HepG2 (cell line): ENCODE results near the gene PTPN12. TPM values are rescaled to one million over a fixed set of nuclear protein-coding genes. Genes with fewer than 3 reads are reported as not detected.
A peak's percentile ranks its signal among the peaks of the same experiment; 100 is the strongest.

Source experiments
- ATAC-seq: fragments of 200-7000 bp; cut with Tn5 transposase; 3 replicates; pipeline ENCODE4 v1.9.1; 2020; ENCODE audit warnings: mild to moderate bottlenecking, moderate library complexity
- BruUV-seq: library from RNA; stranded (reverse); fragments of 400-500 nt; replicated peaks from 2 replicates; lab custom pipeline; 2021; lab: Mats Ljungman, UMichigan
- CTCF ChIA-PET: fragments of 300-600 bp; formaldehyde crosslinking; extraction: SDS; loops from one replicate; lab custom pipeline; 2021; ENCODE audit warnings: low total read pairs, inconsistent platforms, low intra/inter-chr PET ratio; lab: Yijun Ruan, JAX
- POLR2A ChIA-PET: fragments of 350-600 bp; sonication (Branson Sonifier 250); formaldehyde crosslinking; loops from one replicate; lab custom pipeline; 2020; ENCODE audit warnings: antibody characterized with exemption, inconsistent platforms; lab: Yijun Ruan, JAX
- DNase-seq: peaks from one replicate; pipeline ENCODE4 v3.0.0-alpha.2; 2015; ENCODE audit warnings: low spot score
- FAIRE-seq: peaks from 3 replicates; lab custom pipeline; 2011; peaks lifted over from hg19 to GRCh38; lab: Jason Lieb, UNC
- H2AFZ ChIP-seq: one replicate; pipeline ENCODE4 v1.6.1; 2011; ENCODE audit warnings: low read length, inconsistent platforms
- H3K27ac ChIP-seq: fragments of 300-600 bp; 3 replicates; pipeline ENCODE4 v1.8.0; 2011; ENCODE audit warnings: mixed run types, mild to moderate bottlenecking, mixed read lengths, low read length, inconsistent platforms; ENCODE audit not compliant: insufficient read depth; ENCODE audit errors: extremely low read length
- H3K27me3 ChIP-seq, 2 experiments: fragments of 200-600 bp in 1 of 2; 2 replicates in 1 of 2; 3 replicates in 1 of 2; pipeline versions ENCODE4 v1.6.0 to v1.8.0; 2011; ENCODE audit warnings: low read length in 2 of 2, mild to moderate bottlenecking in 2 of 2, moderate library complexity in 2 of 2, inconsistent platforms in 1 of 2; ENCODE audit not compliant: insufficient read depth in 2 of 2, control insufficient read depth in 1 of 2
- H3K36me3 ChIP-seq, 2 experiments: fragments of 200-600 bp in 1 of 2; replicated peaks in 1 of 2; 2 replicates in 1 of 2; 3 replicates in 1 of 2; pipeline versions ENCODE4 v1.5.1 to v1.8.0; 2011; ENCODE audit warnings: low read length in 2 of 2, inconsistent platforms in 1 of 2; ENCODE audit not compliant: insufficient read depth in 2 of 2, control insufficient read depth in 1 of 2
- H3K4me1 ChIP-seq: 2 replicates; pipeline ENCODE4 v1.5.1; 2012; ENCODE audit warnings: low read length, inconsistent platforms; ENCODE audit not compliant: insufficient read depth
- H3K4me2 ChIP-seq: 2 replicates; pipeline ENCODE4 v1.6.0; 2011; ENCODE audit warnings: low read depth, low read length, inconsistent platforms
- H3K4me3 ChIP-seq, 3 experiments: fragments of 200-600 bp in 1 of 3; sonication (generic), shearing (Covaris generic) in 1 of 3; replicated peaks in 1 of 3; 2 replicates each; pipeline ENCODE4 v1.5.1; 2011 to 2016; ENCODE audit warnings: low read length in 3 of 3, inconsistent platforms in 2 of 3, low read depth in 2 of 3, mild to moderate bottlenecking in 2 of 3, control low read depth in 1 of 3, mixed read lengths in 1 of 3; ENCODE audit not compliant: insufficient read depth in 1 of 3
- H3K79me2 ChIP-seq: one replicate; pipeline ENCODE4 v1.6.1; 2011; ENCODE audit warnings: low read length, inconsistent platforms; ENCODE audit not compliant: insufficient read depth
- H3K9ac ChIP-seq: 2 replicates; pipeline ENCODE4 v1.6.0; 2011; ENCODE audit warnings: mild to moderate bottlenecking, low read depth, low read length, inconsistent platforms; ENCODE audit not compliant: insufficient read depth
- H3K9me3 ChIP-seq: 2 replicates; pipeline ENCODE4 v1.5.1; 2012; ENCODE audit warnings: mild to moderate bottlenecking, low read length
- H4K20me1 ChIP-seq: 2 replicates; pipeline ENCODE4 v1.6.0; 2011; ENCODE audit warnings: inconsistent platforms, mild to moderate bottlenecking, low read length, moderate library complexity; ENCODE audit not compliant: insufficient read depth
- GMEB1 ChIP-seq: sonication (generic); formaldehyde crosslinking; IDR thresholded peaks from 2 replicates; pipeline ENCODE4 v1.5.1; 2020; ENCODE audit warnings: missing genetic modification reagents, mild to moderate bottlenecking, borderline replicate concordance
- GTF3A ChIP-seq: sonication (generic); formaldehyde crosslinking; conservative IDR thresholded peaks from 2 replicates; pipeline ENCODE4 v1.4.0; 2020; ENCODE audit warnings: mild to moderate bottlenecking, missing genetic modification reagents
- KAT7 ChIP-seq: IDR thresholded peaks from 2 replicates; pipeline ENCODE4 v1.6.1; 2018; ENCODE audit warnings: borderline replicate concordance, missing compliant biosample characterization
- PCBP1 ChIP-seq: fragments of 200-400 bp; formaldehyde crosslinking; IDR thresholded peaks from 2 replicates; pipeline ENCODE4 v1.6.1; 2017; ENCODE audit warnings: mild to moderate bottlenecking, low read depth, low read length, borderline replicate concordance
- RBFOX2 ChIP-seq: fragments of 200-400 bp; formaldehyde crosslinking; IDR thresholded peaks from 2 replicates; pipeline ENCODE4 v1.6.1; 2017; ENCODE audit warnings: low read depth, mild to moderate bottlenecking, low read length
- RFX1 ChIP-seq: fragments of 450-650 bp; IDR thresholded peaks from 2 replicates; pipeline ENCODE4 v1.6.1; 2017
- TCF7L2 ChIP-seq: IDR thresholded peaks from 2 replicates; pipeline ENCODE4 v1.6.1; 2011; ENCODE audit warnings: mild to moderate bottlenecking, low read depth, low read length, moderate library complexity
- ZBTB7A ChIP-seq: sonication (generic); formaldehyde crosslinking; IDR thresholded peaks from 2 replicates; pipeline ENCODE4 v1.8.0; 2022; ENCODE audit warnings: mild to moderate bottlenecking, missing genetic modification reagents
- ZNF207 ChIP-seq: fragments of 450-650 bp; IDR thresholded peaks from 2 replicates; pipeline ENCODE4 v1.6.1; 2016; ENCODE audit warnings: antibody characterized with exemption, borderline replicate concordance
- ZNF746 ChIP-seq: sonication (generic); formaldehyde crosslinking; IDR thresholded peaks from 2 replicates; pipeline ENCODE4 v1.8.0; 2022; ENCODE audit warnings: mild to moderate bottlenecking, missing genetic modification reagents
- ZNF777 ChIP-seq: sonication (generic); formaldehyde crosslinking; IDR thresholded peaks from 2 replicates; pipeline ENCODE4 v1.4.0; 2020; ENCODE audit warnings: missing genetic modification reagents
- ZNF883 ChIP-seq: sonication (generic); formaldehyde crosslinking; IDR thresholded peaks from 2 replicates; pipeline ENCODE4 v1.5.1; 2020; ENCODE audit warnings: mild to moderate bottlenecking, missing genetic modification reagents; ENCODE audit errors: not compliant biosample characterization
- WGBS: methylation state at CpG from one replicate; pipeline ENCODE4 v1.1.6; 2017; ENCODE audit warnings: low lambda C conversion rate; 5-methylcytosine and 5-hydroxymethylcytosine counted together
- in situ Hi-C: cut with HindIII; loops from 2 replicates; pipeline ENCODE4 v1.10.0; 2017; ENCODE audit warnings: low pct_unique_long_range_greater_than_20kb; ENCODE audit not compliant: extremely low pct_ligation_motif_present
- intact Hi-C: fragments of 100-400 bp; cut with micrococcal nuclease; formaldehyde crosslinking; loops from one replicate; pipeline ENCODE4 v1.10.0; 2022; ENCODE audit not compliant: unreplicated experiment
- polyA plus RNA-seq, 8 experiments: library from polyadenylated mRNA; depleted of rRNA in 3 of 8; stranded (reverse) in 7 of 8; unstranded in 1 of 8; fragments of >200 nt; fragmentation: Illumina TruSeq in 4 of 8; extraction: Trizol in 4 of 8; gene quantifications; 2 replicates each; pipeline versions ENCODE4 v1.2.1 to v1.2.3, GENCODE V29; 2011 to 2016; ENCODE audit warnings: low read depth in 4 of 8, missing spikeins in 1 of 8, mixed read lengths in 1 of 8; ENCODE audit not compliant: insufficient read depth in 1 of 8
- total RNA-seq, 5 experiments: library from RNA; depleted of rRNA; stranded (reverse); fragments of >200 nt; fragmentation: Illumina TruSeq; extraction: Trizol; gene quantifications; 2 replicates each; pipeline ENCODE4 v1.2.3, GENCODE V29; 2016; ENCODE audit warnings: low read depth in 1 of 5

Gene PTPN12
- total and polyA plus RNA-seq, 2 of the 13 experiments (the other 11 are each of a cell fraction or from before 2014, with no cell fraction given): 22.9 to 56.8 TPM

DNA sequence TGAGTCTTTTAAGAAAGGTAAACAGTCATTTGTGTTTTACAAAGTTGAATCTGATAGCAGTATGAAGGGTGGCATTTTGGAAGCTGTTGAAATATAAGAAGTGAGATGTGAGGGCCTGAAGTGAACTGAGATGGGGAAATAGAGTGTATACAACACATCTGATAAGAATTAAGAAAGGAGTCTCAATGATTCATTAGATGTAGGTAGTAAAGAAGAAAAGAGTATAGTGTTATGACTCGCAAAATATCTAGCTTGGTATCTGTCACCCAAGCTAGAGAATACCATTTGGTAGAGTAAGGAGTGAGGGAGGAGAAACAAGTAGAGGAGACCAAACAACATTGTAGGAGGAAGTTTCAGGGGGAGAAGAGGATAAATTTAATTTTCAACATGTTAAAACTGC is 5.3 kb downstream of the PTPN12 start:
- CTCF ChIA-PET: no interaction called here
- Histone ChIP-seq H3K4me2 (0 out of 2 replicates have a peak overlapping the region, but pooled peaks have one; percentile 15), H3K4me3 (no peak overlapping the region), H3K27me3 (no peaks in the 10 kb centered on the region; a peak in 1 of 5 replicates), H2AFZ (no peak overlapping the region), H3K9me3 (no peaks in the 10 kb centered on the region), H3K27ac (no peak overlapping the region), H3K4me1 (peaks cover 58% of the 10 kb centered on the region), H3K9ac (no peak overlapping the region), H3K36me3 (peaks cover 0 to 4% of the 10 kb centered on the region in 2 experiments; a peak in 1 of 5 replicates), H4K20me1 (peaks cover 73% of the 10 kb centered on the region), H3K79me2 (peaks cover 96% of the 10 kb centered on the region)
- TF ChIP-seq ZNF207 (no peak), TCF7L2 (no peak), ZNF777 (no peak), ZNF883 (CRISPR knock-in tag) (no peak), PCBP1 (no peak), GTF3A (CRISPR knock-in tag) (no peak)
- 96% methylated on average over 1 of the region's 1 CpG for WGBS
- no peak for DNase-seq
- POLR2A ChIA-PET: interaction anchor here (0.7 to 2.0 kb wide), 2 partner anchors 9 to 13 kb away, joined by 3 to 6 read pairs; no protein-coding TSS in a partner anchor
- BruUV-seq: TSS peak; percentile 15
- intact Hi-C loops (no loop called here), in situ Hi-C loops (no loop called here)
- FAIRE-seq: no peak
- ATAC-seq: no peak

GRCh38 chr7:77542895-77543294 is 5.8 kb downstream of the PTPN12 start:
- Histone ChIP-seq H3K27ac (no peak overlapping the region), H3K27me3 (no peaks in the 10 kb centered on the region; a peak in 1 of 5 replicates), H4K20me1 (peaks cover 78% of the 10 kb centered on the region), H2AFZ (no peak overlapping the region), H3K4me1 (peaks cover 58% of the 10 kb centered on the region), H3K9ac (no peak overlapping the region), H3K4me2 (0 out of 2 replicates have a peak overlapping the region, but pooled peaks have one; percentile 11), H3K4me3 (no peak overlapping the region), H3K9me3 (no peaks in the 10 kb centered on the region), H3K79me2 (peaks cover 98% of the 10 kb centered on the region), H3K36me3 (peaks cover 0 to 4% of the 10 kb centered on the region in 2 experiments; a peak in 1 of 5 replicates)
- FAIRE-seq (no peak), DNase-seq (no peak), ATAC-seq (no peak)
- BruUV-seq: no TSS peak
- intact Hi-C loops: no loop called here
- ChIA-PET POLR2A (interaction anchor here (0.7 to 2.0 kb wide), 2 partner anchors 9 to 13 kb away, joined by 3 to 6 read pairs; no protein-coding TSS in a partner anchor), CTCF (no interaction called here)
- in situ Hi-C loops: no loop called here
- 92% methylated on average over 2 of the region's 2 CpGs for WGBS
- no peak for TF ChIP-seq RFX1
- TF ChIP-seq RBFOX2: 0 out of 2 replicates have a peak, but pooled peaks have one; percentile 33
- no peak for TF ChIP-seq ZBTB7A (CRISPR knock-in tag)
- no peak for TF ChIP-seq GMEB1 (CRISPR knock-in tag)
- no peak for TF ChIP-seq ZNF746 (CRISPR knock-in tag)
- TF ChIP-seq KAT7 (CRISPR knock-in tag): no peak
